Measurements from ENCODE around the gene TMEM165.

The TMEM165 gene

GRCh38 chr4:55364691-55365344 is 30.9 kb upstream of the TMEM165 start:
- Histone ChIP-seq H3K27ac (no peak overlapping the region), H3K9me3 (no peaks in the 10 kb centered on the region), H3K4me3 (ENCODE audit: low read depth in 1 of 2, low read length in 1 of 2) (no peak overlapping the region), H3K27me3 (peaks cover 3% of the 10 kb centered on the region), H3K4me1 (ENCODE audit: control insufficient read depth in 1 of 2, insufficient read depth in 1 of 2, low read depth in 1 of 2, low read length in 1 of 2) (no peaks in the 10 kb centered on the region), H3K36me3 (no peaks in the 10 kb centered on the region)
- no peak for TF ChIP-seq CTCF (IDR thresholded peaks at IDR 0.05)

DNA sequence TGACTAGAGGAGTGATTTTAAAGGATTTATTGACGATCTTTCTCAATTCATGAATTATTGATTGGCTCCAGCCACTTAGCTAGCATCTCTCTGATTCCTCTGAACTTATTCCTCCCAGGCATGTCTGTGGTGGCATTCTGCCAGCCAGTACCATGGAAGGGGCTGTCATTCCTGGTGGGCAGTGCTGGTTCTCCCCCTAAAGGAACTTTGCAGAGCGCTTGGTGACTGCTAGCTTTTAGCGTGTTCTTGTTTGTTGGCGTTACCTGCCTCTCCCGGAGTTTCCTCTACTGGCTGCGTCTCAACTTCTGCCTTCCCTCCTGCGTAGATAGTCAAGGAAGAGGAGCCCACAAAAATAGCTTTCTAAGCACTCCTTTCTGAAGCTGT is 30.4 kb upstream of the TMEM165 start:
- no peak for TF ChIP-seq CTCF (IDR thresholded peaks at IDR 0.05)
- Histone ChIP-seq H3K36me3 (no peaks in the 10 kb centered on the region), H3K27me3 (peaks cover 3% of the 10 kb centered on the region), H3K9me3 (no peaks in the 10 kb centered on the region), H3K4me1 (ENCODE audit: control insufficient read depth in 1 of 2, insufficient read depth in 1 of 2, low read depth in 1 of 2, low read length in 1 of 2) (no peaks in the 10 kb centered on the region), H3K4me3 (ENCODE audit: low read depth in 1 of 2, low read length in 1 of 2) (no peak overlapping the region), H3K27ac (no peak overlapping the region)

DNA sequence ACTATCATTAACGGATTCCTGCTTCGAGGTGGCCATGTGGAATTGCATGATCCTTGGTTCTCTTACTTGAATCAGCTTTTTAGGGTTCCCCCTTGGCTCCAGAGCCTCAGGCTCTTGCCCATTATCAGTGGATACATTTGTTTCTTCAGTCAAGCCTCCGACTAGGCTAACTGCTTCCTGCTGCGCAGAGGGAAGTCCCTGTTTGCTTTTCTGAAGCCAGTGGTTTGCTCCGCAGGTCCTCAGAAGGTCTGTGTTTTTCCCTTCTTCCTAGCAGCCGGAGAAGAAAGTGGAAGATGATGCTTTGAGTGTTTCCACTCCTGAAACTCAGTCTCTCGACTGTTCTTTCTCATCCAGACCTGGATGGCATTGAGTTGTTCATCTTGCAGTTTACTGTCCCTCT is 29.1 kb upstream of the TMEM165 start:
- Histone ChIP-seq H3K4me3 (ENCODE audit: low read depth in 1 of 2, low read length in 1 of 2) (no peak overlapping the region), H3K36me3 (no peaks in the 10 kb centered on the region), H3K9me3 (no peaks in the 10 kb centered on the region), H3K4me1 (ENCODE audit: control insufficient read depth in 1 of 2, insufficient read depth in 1 of 2, low read depth in 1 of 2, low read length in 1 of 2) (no peaks in the 10 kb centered on the region), H3K27ac (no peak overlapping the region), H3K27me3 (no peaks in the 10 kb centered on the region)
- TF ChIP-seq CTCF (IDR thresholded peaks at IDR 0.05), result no peak

- Histone ChIP-seq H3K4me3 (ENCODE audit: low read depth in 1 of 2, low read length in 1 of 2) (no peak overlapping the region), H3K27me3 (no peaks in the 10 kb centered on the region), H3K9me3 (no peaks in the 10 kb centered on the region), H3K4me1 (ENCODE audit: control insufficient read depth in 1 of 2, insufficient read depth in 1 of 2, low read depth in 1 of 2, low read length in 1 of 2) (no peaks in the 10 kb centered on the region), H3K27ac (no peak overlapping the region), H3K36me3 (no peaks in the 10 kb centered on the region)
- TF ChIP-seq CTCF (IDR thresholded peaks at IDR 0.05), result no peak
Measured at GRCh38 chr4:55367084-55367722, 28.6 kb upstream of the TMEM165 start.

- Histone ChIP-seq H3K36me3 (no peaks in the 10 kb centered on the region), H3K4me3 (ENCODE audit: low read depth in 1 of 2, low read length in 1 of 2) (no peak overlapping the region), H3K27me3 (no peaks in the 10 kb centered on the region), H3K9me3 (no peaks in the 10 kb centered on the region), H3K27ac (no peak overlapping the region), H3K4me1 (ENCODE audit: control insufficient read depth in 1 of 2, insufficient read depth in 1 of 2, low read depth in 1 of 2, low read length in 1 of 2) (no peaks in the 10 kb centered on the region)
- no peak for TF ChIP-seq CTCF (IDR thresholded peaks at IDR 0.05)
Measured at GRCh38 chr4:55369968-55370367, 25.8 kb upstream of the TMEM165 start.

Measured in neutrophil (primary cell).